Kidney (tissue), 14 donors: ENCODE measurements around the gene ISOC2. TPM values are rescaled to one million over a fixed set of nuclear protein-coding genes. Genes with fewer than 3 reads are reported as not detected.

ENCODE experiments used
- DNase-seq, 5 donors: peaks; one replicate each; pipeline ENCODE4 v3.0.0-alpha.2; 2013 to 2020
- FAIRE-seq: peaks from 2 replicates; lab custom pipeline; 2012; peaks lifted over from hg19 to GRCh38; lab: Jason Lieb, UNC
- H3K27ac ChIP-seq, 2 donors: one replicate each; pipeline ENCODE4 v1.7.0; 2013; ENCODE audit warnings: low read depth in 2 of 2, low read length in 2 of 2, inconsistent platforms in 1 of 2
- H3K27me3 ChIP-seq: one replicate; pipeline ENCODE4 v1.7.1; 2013; ENCODE audit warnings: low read length, inconsistent platforms; ENCODE audit not compliant: control insufficient read depth, insufficient read depth
- H3K36me3 ChIP-seq, 3 donors: one replicate each; pipeline versions ENCODE4 v1.7.0 to v1.7.1; 2013; ENCODE audit warnings: low read length in 3 of 3, control low read depth in 1 of 3, inconsistent platforms in 1 of 3; ENCODE audit not compliant: insufficient read depth in 3 of 3, control insufficient read depth in 2 of 3
- H3K4me1 ChIP-seq, 3 donors: one replicate each; pipeline versions ENCODE4 v1.7.0 to v1.7.1; 2013; ENCODE audit warnings: low read length in 3 of 3, inconsistent platforms in 1 of 3, low read depth in 1 of 3; ENCODE audit not compliant: control insufficient read depth in 2 of 3, insufficient read depth in 2 of 3
- H3K4me3 ChIP-seq, 3 donors: one replicate each; pipeline versions ENCODE4 v1.7.0 to v1.8.1; 2013; ENCODE audit warnings: low read length in 3 of 3, control low read depth in 1 of 3, inconsistent platforms in 1 of 3
- H3K9ac ChIP-seq, 3 donors: one replicate each; pipeline versions ENCODE4 v1.7.0 to v1.7.1; 2013; ENCODE audit warnings: low read length in 3 of 3, control low read depth in 1 of 3, inconsistent platforms in 1 of 3
- H3K9me3 ChIP-seq, 3 donors: one replicate each; pipeline versions ENCODE4 v1.7.0 to v1.7.1; 2013; ENCODE audit warnings: low read length in 3 of 3, control low read depth in 1 of 3, inconsistent platforms in 1 of 3; ENCODE audit not compliant: control insufficient read depth in 2 of 3, insufficient read depth in 1 of 3
- CTCF ChIP-seq: IDR thresholded peaks from 3 replicates; pipeline ENCODE4 v1.5.1; 2012; ENCODE audit warnings: mild to moderate bottlenecking, moderate library complexity, borderline replicate concordance; ENCODE audit not compliant: insufficient read depth; ENCODE audit errors: extremely low read depth
- intact Hi-C: fragments of 100-400 bp; cut with DNase I; formaldehyde crosslinking; loops from one replicate; pipeline ENCODE4 v1.11.1; 2022
- polyA plus RNA-seq: library from polyadenylated mRNA; stranded (reverse); fragments of 350-450 nt; fragmentation: Illumina TruSeq; extraction: RNeasy Lipid Tissue Mini Kit (QIAGEN cat#74804); gene quantifications from one replicate; pipeline ENCODE4 v1.2.3, GENCODE V29; 2014; ENCODE audit warnings: low read depth, low replicate concordance; ENCODE audit not compliant: insufficient read depth
- total RNA-seq: library from RNA; stranded (reverse); fragmentation: NEBNext Ultra II Directional; extraction: Animal tissue kit (Norgen Biotek cat#: 25700); gene quantifications from one replicate; pipeline ENCODE4 v1.2.1, GENCODE V29; 2021
- donor health status: control.
- donor health status: control.
- donor health status: control.
- donor health status: control.
- donor health status: control.
- donor health status: DM: yes; HTN: yes; CAD: no.
- donor health status: Normal renal cell carcinoma (clear cell type).

ISOC2 gene
- total and polyA plus RNA-seq, 2 donors from 2014 or later, result 45.9 to 326 TPM

DNA sequence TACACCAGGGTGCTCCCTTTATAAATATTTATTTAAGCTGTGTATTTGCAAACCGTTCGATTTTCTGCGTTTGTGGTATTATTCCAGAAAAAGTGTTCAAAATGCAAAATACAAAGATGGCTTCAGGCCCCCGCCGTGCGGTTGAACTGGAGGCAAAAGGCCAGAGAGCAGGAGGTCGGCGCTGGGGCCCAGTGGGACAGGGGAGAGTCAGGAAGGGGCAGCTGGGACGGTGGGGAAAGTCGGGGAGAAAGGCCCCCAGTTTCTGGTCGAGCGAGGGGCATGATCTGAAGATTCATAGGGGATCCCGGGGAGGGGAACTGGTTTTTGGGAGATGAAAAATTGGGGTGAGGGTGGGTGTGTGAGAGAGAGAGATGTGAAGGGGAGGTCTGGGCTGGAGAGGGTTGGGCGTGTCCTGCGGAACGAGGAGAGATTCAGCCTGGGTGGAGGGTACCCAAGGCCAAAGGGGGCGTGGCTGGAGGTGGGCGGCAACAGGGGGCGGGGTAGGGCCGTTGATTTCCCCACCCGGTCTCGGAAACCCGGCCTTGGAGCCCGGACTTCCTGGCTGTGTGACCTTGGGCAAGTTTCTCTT lies 678 bp downstream of the ISOC2 start:
- DNase-seq (peak in 4 of 5 donors; percentile 73 to 92 (median 88)), FAIRE-seq (no peak)
- Histone ChIP-seq H3K9ac (peak overlapping the region in 1 of 3 donors; percentile 95), H3K9me3 (no peaks in the 10 kb centered on the region), H3K4me3 (peak overlapping the region; percentile 69 to 94 (median 87)), H3K4me1 (peaks cover 0 to 5% (median 4%) of the 10 kb centered on the region in 3 donors), H3K36me3 (no peaks in the 10 kb centered on the region), H3K27ac (peak overlapping the region; percentile 93 to 97), H3K27me3 (no peaks in the 10 kb centered on the region)
- intact Hi-C loops, result no loop called here
- TF ChIP-seq CTCF, result no peak

DNA sequence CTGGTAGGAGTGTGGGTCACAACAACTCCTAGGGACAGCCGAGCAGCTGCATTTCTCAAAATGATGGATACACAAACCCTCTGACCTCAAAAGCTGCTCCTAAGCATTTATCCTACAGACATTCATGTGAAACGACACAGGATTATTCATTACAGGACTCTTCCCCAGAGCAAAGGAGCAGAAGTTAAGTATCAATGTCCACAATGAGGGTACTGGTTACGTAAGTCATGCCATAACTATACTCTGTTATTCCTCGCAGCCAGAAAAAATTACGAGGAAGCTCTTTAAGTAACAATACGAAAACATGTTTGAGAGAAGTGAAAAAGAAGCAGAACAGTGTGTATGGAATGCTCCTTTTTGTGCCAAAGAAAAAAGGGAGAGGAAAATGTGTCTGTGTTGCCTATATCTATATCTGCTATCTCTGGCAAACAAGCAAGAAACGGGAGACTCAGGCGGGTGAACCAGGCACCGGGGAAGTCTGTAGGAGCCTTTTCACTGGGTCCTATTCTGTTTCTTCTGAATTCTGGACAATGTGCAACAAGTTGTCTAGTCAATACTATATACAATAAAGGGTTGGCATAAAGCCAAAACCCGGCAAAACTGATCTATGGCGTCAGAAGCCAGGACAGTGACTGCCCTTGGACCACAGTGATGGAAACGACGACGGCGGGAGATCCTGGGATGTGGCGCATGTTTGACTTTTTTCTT lies 1.3 kb downstream of the ISOC2 start:
- H3K27ac ChIP-seq, result no peak overlapping the region
- intact Hi-C loops, result no loop called here
- H3K4me1 ChIP-seq, result peaks cover 0 to 5% (median 4%) of the 10 kb centered on the region in 3 donors
- peak in 2 of 5 donors; percentile 39 to 57 for DNase-seq
- H3K9ac ChIP-seq, result peak overlapping the region in 1 of 3 donors; percentile 24
- no peak for FAIRE-seq
- H3K36me3 ChIP-seq, result no peaks in the 10 kb centered on the region
- peak overlapping the region; percentile 6 to 94 (median 87) for H3K4me3 ChIP-seq
- TF ChIP-seq CTCF, result no peak
- H3K27me3 ChIP-seq, result no peaks in the 10 kb centered on the region
- H3K9me3 ChIP-seq, result no peaks in the 10 kb centered on the region

GRCh38 chr19:55459551-55459949 lies 1.9 kb downstream of the ISOC2 start:
- Histone ChIP-seq H3K9ac (peak overlapping the region in 1 of 3 donors; percentile 24), H3K36me3 (no peaks in the 10 kb centered on the region), H3K4me3 (peak overlapping the region in 2 of 3 donors; percentile 18 to 94), H3K4me1 (peaks cover 0 to 5% (median 4%) of the 10 kb centered on the region in 3 donors), H3K27me3 (no peaks in the 10 kb centered on the region), H3K9me3 (no peaks in the 10 kb centered on the region), H3K27ac (no peak overlapping the region)
- intact Hi-C loops, result no loop called here
- TF ChIP-seq CTCF, result no peak
- no peak for FAIRE-seq
- DNase-seq, result peak in 1 of 5 donors; percentile 55
